Measurements from ENCODE around the gene CXCL8.

- TF ChIP-seq, protein P1, sequence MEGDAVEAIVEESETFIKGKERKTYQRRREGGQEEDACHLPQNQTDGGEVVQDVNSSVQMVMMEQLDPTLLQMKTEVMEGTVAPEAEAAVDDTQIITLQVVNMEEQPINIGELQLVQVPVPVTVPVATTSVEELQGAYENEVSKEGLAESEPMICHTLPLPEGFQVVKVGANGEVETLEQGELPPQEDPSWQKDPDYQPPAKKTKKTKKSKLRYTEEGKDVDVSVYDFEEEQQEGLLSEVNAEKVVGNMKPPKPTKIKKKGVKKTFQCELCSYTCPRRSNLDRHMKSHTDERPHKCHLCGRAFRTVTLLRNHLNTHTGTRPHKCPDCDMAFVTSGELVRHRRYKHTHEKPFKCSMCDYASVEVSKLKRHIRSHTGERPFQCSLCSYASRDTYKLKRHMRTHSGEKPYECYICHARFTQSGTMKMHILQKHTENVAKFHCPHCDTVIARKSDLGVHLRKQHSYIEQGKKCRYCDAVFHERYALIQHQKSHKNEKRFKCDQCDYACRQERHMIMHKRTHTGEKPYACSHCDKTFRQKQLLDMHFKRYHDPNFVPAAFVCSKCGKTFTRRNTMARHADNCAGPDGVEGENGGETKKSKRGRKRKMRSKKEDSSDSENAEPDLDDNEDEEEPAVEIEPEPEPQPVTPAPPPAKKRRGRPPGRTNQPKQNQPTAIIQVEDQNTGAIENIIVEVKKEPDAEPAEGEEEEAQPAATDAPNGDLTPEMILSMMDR (conservative IDR thresholded peaks at IDR 0.05; ENCODE audit: low read length), result no peak
- no peak for TF ChIP-seq EZH2phosphoT487 (IDR thresholded peaks at IDR 0.05; ENCODE audit: borderline replicate concordance)
These were observed 30.8 kb upstream of the CXCL8 start for GRCh38 chr4:73709451-73710033.
